Jurkat, Clone E6-1 (cell line): ENCODE data around the gene STK26. TPM values are rescaled to one million over a fixed set of nuclear protein-coding genes. Genes with fewer than 3 reads are reported as not detected.
A peak's percentile ranks its signal among the peaks of the same experiment; 100 is the strongest.
"Not testable (repeated sequence)": the region's sequence is repeated elsewhere in the genome, so short reads cannot be mapped to it uniquely, and the experiment has no call there.

Experiments
- DNase-seq: peaks from one replicate; pipeline ENCODE4 v3.0.0-alpha.2; 2011; ENCODE audit warnings: low read depth, low spot score
- H3K4me3 ChIP-seq: 2 replicates; pipeline ENCODE4 v1.5.1; 2011; ENCODE audit warnings: mild to moderate bottlenecking, low read length, control low read depth, moderate library complexity
- polyA plus RNA-seq: library from polyadenylated mRNA; unstranded; fragments of >200 nt; gene quantifications from one replicate; pipeline ENCODE4 v1.2.1, GENCODE V29; 2012; ENCODE audit warnings: missing spikeins; ENCODE audit not compliant: insufficient read length, insufficient read depth

STK26 gene
- polyA plus RNA-seq: 52.1 TPM

- peak; percentile 64 for DNase-seq
- peak within 1 kb of the TSS; percentile 70 for H3K4me3 ChIP-seq
These were observed at the start of gene STK26 for GRCh38 chrX:132022967-132023895. TSS of gene STK26 (plus strand) at chrX:132023302. CDS start at chrX:132023618, 316 bp downstream.

GRCh38 chrX:131975851-131976250 is 47.3 kb upstream of the STK26 start:
- no peak for DNase-seq

GRCh38 chrX:131977619-131978018 is 45.5 kb upstream of the STK26 start:
- DNase-seq: no peak

More at GRCh38 chrX:131975851-131976250, 47.3 kb upstream of the STK26 start:
- H3K4me3 ChIP-seq: no peak overlapping the region

GRCh38 chrX:131979116-131979515 is 44.0 kb upstream of the STK26 start:
- H3K4me3 ChIP-seq: no peak overlapping the region
- DNase-seq: no peak

More at GRCh38 chrX:131977619-131978018, 45.5 kb upstream of the STK26 start:
- no peak overlapping the region for H3K4me3 ChIP-seq

GRCh38 chrX:131985526-131986049 is 37.5 kb upstream of the STK26 start:
- peak; percentile 35 for DNase-seq
- no peak overlapping the region for H3K4me3 ChIP-seq

GRCh38 chrX:131987252-131987651 is 35.9 kb upstream of the STK26 start:
- DNase-seq: peak; percentile 73
- H3K4me3 ChIP-seq: no peak overlapping the region

- DNase-seq: no peak
- no peak overlapping the region for H3K4me3 ChIP-seq
These were observed 34.9 kb upstream of the STK26 start for GRCh38 chrX:131988236-131988635.

- DNase-seq: no peak
- no peak overlapping the region for H3K4me3 ChIP-seq
These were observed 22.0 kb upstream of the STK26 start for GRCh38 chrX:132001127-132001526.

- no peak for DNase-seq
- no peak overlapping the region for H3K4me3 ChIP-seq
These were observed 18.4 kb upstream of the STK26 start for GRCh38 chrX:132004728-132005127.

GRCh38 chrX:132009350-132009749 is 13.8 kb upstream of the STK26 start:
- no peak overlapping the region for H3K4me3 ChIP-seq
- no peak for DNase-seq

GRCh38 chrX:132010213-132010612 is 12.9 kb upstream of the STK26 start:
- DNase-seq, H3K4me3 ChIP-seq: not testable (repeated sequence)

- no peak for DNase-seq
- H3K4me3 ChIP-seq: no peak overlapping the region
These were observed 7.2 kb upstream of the STK26 start for GRCh38 chrX:132015875-132016274.

GRCh38 chrX:132016628-132017430 is 6.3 kb upstream of the STK26 start:
- DNase-seq: no peak
- H3K4me3 ChIP-seq: no peak overlapping the region

- no peak overlapping the region for H3K4me3 ChIP-seq
- DNase-seq: peak; percentile 30
These were observed 5.5 kb upstream of the STK26 start for GRCh38 chrX:132017431-132018185.

GRCh38 chrX:132022198-132022966 is 720 bp upstream of the STK26 start:
- H3K4me3 ChIP-seq: peak overlapping the region; percentile 70
- peak; percentile 17 for DNase-seq

GRCh38 chrX:132023896-132024386 is 839 bp downstream of the STK26 start:
- DNase-seq: peak; percentile 24
- H3K4me3 ChIP-seq: peak overlapping the region; percentile 70

- no peak for DNase-seq
- peak overlapping the region; percentile 70 for H3K4me3 ChIP-seq
These were observed 1.9 kb downstream of the STK26 start for GRCh38 chrX:132025041-132025440.

- DNase-seq: no peak
- H3K4me3 ChIP-seq: no peak overlapping the region
These were observed 7.2 kb downstream of the STK26 start for GRCh38 chrX:132030264-132030663.
